Left ventricle myocardium inferior (tissue), 1 donor: ENCODE results near the gene STRIT1. TPM values are rescaled to one million over a fixed set of nuclear protein-coding genes. Genes with fewer than 3 reads are reported as not detected.
"Not testable (repeated sequence)": the region's sequence is repeated elsewhere in the genome, so short reads cannot be mapped to it uniquely, and the experiment has no call there.

ENCODE experiments used
- DNase-seq: peaks from one replicate; pipeline ENCODE4 v3.0.0-alpha.2; 2020
- H3K27ac ChIP-seq: fragments of 200-600 bp; replicated peaks from 2 replicates; pipeline ENCODE4 v1.8.0; 2021
- H3K27me3 ChIP-seq: fragments of 200-600 bp; 2 replicates; pipeline ENCODE4 v1.8.0; 2021; ENCODE audit warnings: low read depth
- H3K36me3 ChIP-seq: fragments of 200-600 bp; 2 replicates; pipeline ENCODE4 v1.8.0; 2021
- H3K4me1 ChIP-seq: fragments of 200-600 bp; 2 replicates; pipeline ENCODE4 v1.8.0; 2021
- H3K4me3 ChIP-seq: fragments of 200-600 bp; 2 replicates; pipeline ENCODE4 v1.8.0; 2021; ENCODE audit warnings: mild to moderate bottlenecking, moderate library complexity
- H3K9me3 ChIP-seq: fragments of 200-600 bp; replicated peaks from 2 replicates; pipeline ENCODE4 v1.8.0; 2021
- intact Hi-C: fragments of 100-400 bp; cut with micrococcal nuclease; formaldehyde crosslinking; loops from one replicate; pipeline ENCODE4 v1.11.0; 2022
- total RNA-seq: library from RNA; stranded (reverse); fragmentation: NEBNext Ultra II Directional; extraction: Animal tissue kit (Norgen Biotek cat#: 25700); gene quantifications from one replicate; pipeline ENCODE4 v1.2.1, GENCODE V29; 2021
- TF ChIP-seq, protein P1 (sequence below): fragments of 200-600 bp; IDR thresholded peaks from 2 replicates; pipeline ENCODE4 v1.8.0; 2021; ENCODE audit warnings: antibody characterized with exemption, mild to moderate bottlenecking, borderline replicate concordance
- donor health status: DM: no; HTN: yes; CAD: no; lungs with severe emphysema.

STRIT1 gene
- total RNA-seq, 1 donor from 2014 or later = 11.7 TPM

DNA sequence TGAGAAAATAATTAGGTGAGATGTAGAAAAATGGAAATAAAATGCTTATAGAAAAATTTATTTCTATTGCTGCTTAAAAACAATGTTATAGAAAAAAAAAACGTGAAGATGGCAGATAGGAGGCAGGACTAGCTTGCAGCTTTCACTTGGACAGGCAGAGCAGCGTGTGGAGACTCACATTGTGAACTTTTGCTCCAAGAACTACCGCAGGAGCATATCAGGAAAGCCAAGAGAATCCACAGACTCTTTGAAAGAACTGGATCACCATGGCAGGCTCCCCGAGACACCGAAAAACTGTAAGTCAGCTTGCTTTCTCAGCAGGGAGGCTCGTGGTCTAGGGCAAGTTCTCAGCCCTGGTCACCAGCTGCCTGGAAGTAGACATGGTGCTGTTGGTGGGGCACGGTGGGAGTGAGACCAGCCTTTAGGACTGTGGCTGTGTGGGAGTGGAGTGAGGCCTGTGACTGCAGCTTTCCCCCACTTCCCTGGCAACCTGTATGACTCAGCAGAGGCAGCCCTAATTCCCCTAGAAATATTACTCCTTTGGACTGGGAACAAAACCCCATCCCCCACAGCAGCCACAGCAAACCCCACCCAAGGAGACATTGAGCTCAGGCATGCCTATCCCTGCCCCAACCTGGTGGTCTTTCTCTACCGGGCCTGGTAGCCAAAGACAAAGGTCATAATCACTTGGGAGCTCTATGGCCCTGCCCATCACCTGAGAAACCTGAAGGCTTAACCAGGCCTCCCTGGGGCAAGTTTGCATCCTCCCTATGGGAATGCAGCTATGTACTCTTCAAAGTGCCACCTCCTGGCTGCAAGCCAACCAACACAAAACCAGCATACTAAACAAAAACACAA lies 22.8 kb downstream of the STRIT1 start:
- no peaks in the 10 kb centered on the region for H3K4me1 ChIP-seq
- intact Hi-C loops = no loop called here
- H3K4me3 ChIP-seq = no peak overlapping the region
- H3K36me3 ChIP-seq = no peaks in the 10 kb centered on the region
- H3K27ac ChIP-seq = no peak overlapping the region
- DNase-seq = no peak
- TF ChIP-seq, protein P1, sequence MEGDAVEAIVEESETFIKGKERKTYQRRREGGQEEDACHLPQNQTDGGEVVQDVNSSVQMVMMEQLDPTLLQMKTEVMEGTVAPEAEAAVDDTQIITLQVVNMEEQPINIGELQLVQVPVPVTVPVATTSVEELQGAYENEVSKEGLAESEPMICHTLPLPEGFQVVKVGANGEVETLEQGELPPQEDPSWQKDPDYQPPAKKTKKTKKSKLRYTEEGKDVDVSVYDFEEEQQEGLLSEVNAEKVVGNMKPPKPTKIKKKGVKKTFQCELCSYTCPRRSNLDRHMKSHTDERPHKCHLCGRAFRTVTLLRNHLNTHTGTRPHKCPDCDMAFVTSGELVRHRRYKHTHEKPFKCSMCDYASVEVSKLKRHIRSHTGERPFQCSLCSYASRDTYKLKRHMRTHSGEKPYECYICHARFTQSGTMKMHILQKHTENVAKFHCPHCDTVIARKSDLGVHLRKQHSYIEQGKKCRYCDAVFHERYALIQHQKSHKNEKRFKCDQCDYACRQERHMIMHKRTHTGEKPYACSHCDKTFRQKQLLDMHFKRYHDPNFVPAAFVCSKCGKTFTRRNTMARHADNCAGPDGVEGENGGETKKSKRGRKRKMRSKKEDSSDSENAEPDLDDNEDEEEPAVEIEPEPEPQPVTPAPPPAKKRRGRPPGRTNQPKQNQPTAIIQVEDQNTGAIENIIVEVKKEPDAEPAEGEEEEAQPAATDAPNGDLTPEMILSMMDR = no peak
- H3K9me3 ChIP-seq = no peaks in the 10 kb centered on the region
- H3K27me3 ChIP-seq = no peaks in the 10 kb centered on the region

DNA sequence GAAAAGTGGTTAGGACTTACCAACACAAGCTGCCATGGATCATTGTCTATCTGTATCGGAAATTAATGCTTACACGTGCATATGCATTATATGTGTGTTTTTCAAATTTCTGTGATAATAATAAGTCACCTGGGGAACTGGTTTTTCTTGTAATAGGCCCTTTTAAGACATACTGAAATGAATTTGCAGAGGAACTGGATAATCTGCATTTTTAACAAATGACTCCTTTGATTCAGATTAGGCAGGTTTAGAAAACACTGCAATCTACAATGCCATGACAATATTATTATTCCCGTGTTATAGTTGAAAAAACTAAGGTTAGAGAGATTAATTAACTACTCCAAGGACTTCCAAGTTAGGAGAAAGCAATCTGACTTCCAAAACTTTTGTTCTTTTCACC lies 23.4 kb downstream of the STRIT1 start:
- H3K4me1 ChIP-seq = no peaks in the 10 kb centered on the region
- no peaks in the 10 kb centered on the region for H3K27me3 ChIP-seq
- H3K36me3 ChIP-seq = no peaks in the 10 kb centered on the region
- intact Hi-C loops = no loop called here
- no peaks in the 10 kb centered on the region for H3K9me3 ChIP-seq
- H3K27ac ChIP-seq = no peak overlapping the region
- H3K4me3 ChIP-seq = no peak overlapping the region
- TF ChIP-seq, protein P1 = no peak
- DNase-seq = no peak

DNA sequence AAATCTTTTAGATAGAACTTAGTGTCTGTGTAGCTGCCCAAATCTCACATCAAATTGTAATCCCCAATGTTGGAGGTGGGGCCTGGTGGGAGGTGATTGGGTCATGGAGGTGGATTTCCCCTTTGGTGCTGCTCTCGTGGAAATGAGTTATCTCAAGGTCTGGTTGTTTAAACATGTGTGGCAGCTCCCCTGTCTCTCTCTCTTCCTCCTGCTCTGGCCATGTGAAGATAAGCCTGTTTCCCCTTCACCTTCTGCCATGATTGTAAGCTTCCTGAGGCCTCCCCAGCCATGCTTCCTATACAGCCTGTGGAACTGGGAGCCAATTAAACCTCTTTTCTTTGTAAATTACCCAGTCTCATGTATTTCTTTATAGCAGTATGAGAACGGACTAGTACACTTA lies 30.6 kb downstream of the STRIT1 start:
- H3K4me3 ChIP-seq, H3K27me3 ChIP-seq, intact Hi-C loops, H3K27ac ChIP-seq, H3K4me1 ChIP-seq, H3K9me3 ChIP-seq, H3K36me3 ChIP-seq, DNase-seq: not testable (repeated sequence)

DNA sequence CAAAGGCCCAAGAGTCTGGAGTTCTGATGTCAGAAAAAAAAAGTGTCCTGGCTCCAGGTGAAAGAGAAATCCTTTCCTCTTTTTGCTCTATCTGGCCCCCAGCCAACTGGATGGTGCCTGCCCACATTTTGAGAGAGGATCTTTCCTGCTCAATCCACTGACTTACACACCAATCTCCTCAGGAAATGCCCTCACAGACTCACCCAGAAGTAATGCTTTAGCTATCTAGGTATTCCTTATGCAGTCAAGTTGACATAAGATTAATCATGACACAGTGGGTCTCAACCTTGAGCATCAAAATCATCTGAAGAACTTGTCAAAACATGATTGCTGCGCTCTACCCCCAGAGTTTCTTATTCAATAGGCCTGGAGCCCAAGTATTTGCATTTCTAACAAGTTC lies 31.2 kb downstream of the STRIT1 start:
- intact Hi-C loops = no loop called here

DNA sequence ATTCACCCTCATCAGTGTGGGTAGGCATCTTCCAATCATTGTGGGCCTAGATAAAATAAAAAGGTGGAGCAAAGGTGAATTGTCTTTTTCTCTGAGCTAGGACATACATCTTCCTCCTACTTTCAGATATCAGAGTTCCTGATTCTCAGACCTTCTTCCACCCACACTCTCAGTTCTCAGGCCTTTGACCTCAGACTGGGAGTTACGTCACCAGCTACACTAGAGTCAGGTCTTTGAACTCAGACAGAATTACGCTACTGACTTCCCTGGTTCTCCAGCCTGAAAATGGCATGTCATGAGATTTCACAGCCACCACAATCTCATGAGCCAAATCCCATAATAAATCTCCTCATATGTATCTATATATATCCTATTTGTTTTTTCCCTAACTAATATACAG lies 39.0 kb downstream of the STRIT1 start:
- Histone ChIP-seq H3K4me3 (no peak overlapping the region), H3K4me1 (no peaks in the 10 kb centered on the region), H3K36me3 (no peaks in the 10 kb centered on the region), H3K9me3 (no peaks in the 10 kb centered on the region), H3K27ac (no peak overlapping the region), H3K27me3 (no peaks in the 10 kb centered on the region)
- TF ChIP-seq, protein P1 = no peak
- DNase-seq = no peak
- intact Hi-C loops = no loop called here

More for the DNA sequence above, 31.2 kb downstream of the STRIT1 start:
- no peak overlapping the region for H3K27ac ChIP-seq
- H3K36me3 ChIP-seq = no peaks in the 10 kb centered on the region
- no peaks in the 10 kb centered on the region for H3K4me1 ChIP-seq
- no peak overlapping the region for H3K4me3 ChIP-seq
- H3K9me3 ChIP-seq = no peaks in the 10 kb centered on the region
- TF ChIP-seq, protein P1 = no peak
- no peak for DNase-seq
- H3K27me3 ChIP-seq = no peaks in the 10 kb centered on the region

DNA sequence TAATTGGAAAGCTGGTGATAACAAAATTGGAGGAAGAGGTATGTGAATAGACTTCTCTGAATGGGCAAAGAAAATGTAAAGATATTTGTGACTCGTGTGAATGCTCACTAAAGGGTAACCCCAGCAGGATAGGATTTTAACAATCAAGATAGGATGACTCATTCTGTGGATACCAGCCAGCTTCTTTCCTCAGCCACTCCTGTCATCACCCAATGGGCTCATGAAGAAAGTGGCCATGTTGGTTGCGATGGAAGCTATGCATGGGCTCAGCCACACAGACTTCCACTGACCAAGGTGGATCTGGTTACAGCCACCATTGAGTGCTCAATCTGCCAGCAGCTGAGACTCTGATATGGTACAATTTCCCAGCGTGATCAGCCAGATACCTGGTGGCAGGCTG lies 40.9 kb downstream of the STRIT1 start:
- no peaks in the 10 kb centered on the region for H3K36me3 ChIP-seq
- no peak overlapping the region for H3K27ac ChIP-seq
- H3K9me3 ChIP-seq = peaks cover 14% of the 10 kb centered on the region
- H3K4me1 ChIP-seq = no peaks in the 10 kb centered on the region
- intact Hi-C loops = no loop called here
- TF ChIP-seq, protein P1 = no peak
- no peaks in the 10 kb centered on the region for H3K27me3 ChIP-seq
- no peak for DNase-seq
- H3K4me3 ChIP-seq = no peak overlapping the region
